ENCODE measurements around the gene CUTA. TPM values are rescaled to one million over a fixed set of nuclear protein-coding genes. Genes with fewer than 3 reads are reported as not detected.
A peak's percentile ranks its signal among the peaks of the same experiment; 100 is the strongest.

CUTA gene
- total RNA-seq, 1 donor from 2014 or later: 319 TPM

DNA sequence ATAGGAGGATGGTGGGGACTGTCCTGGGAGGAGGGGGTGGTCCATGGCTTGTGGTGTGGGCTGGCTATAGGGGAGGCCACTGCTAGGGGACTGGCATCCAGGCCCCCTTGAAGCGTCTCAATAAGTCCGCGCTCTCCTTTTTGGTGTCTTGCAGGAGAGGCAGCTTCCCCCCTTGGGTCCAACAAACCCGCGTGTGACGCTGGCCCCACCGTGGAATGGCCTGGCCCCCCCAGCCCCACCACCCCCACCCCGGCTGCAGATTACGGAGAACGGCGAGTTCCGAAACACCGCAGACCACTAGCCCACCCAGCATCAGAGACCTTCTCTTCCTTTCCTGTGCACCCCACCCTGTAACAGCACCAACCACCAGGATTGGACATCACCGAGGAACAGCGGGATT lies 33.7 kb upstream of the CUTA start:
- Mint-ChIP-seq H3K4me1 (peaks cover 21% of the 10 kb centered on the region), H3K9me3 (no peaks in the 10 kb centered on the region), H3K27ac (ENCODE audit: unreplicated experiment) (no peak overlapping the region), H3K4me3 (peak overlapping the region; percentile 66), H3K36me3 (ENCODE audit: low read depth) (peaks cover 23% of the 10 kb centered on the region), H3K27me3 (ENCODE audit: low read depth) (peaks cover 5% of the 10 kb centered on the region)
- no peak for DNase-seq (ENCODE audit: low read depth, low spot score)
- TF ChIP-seq, protein P1, sequence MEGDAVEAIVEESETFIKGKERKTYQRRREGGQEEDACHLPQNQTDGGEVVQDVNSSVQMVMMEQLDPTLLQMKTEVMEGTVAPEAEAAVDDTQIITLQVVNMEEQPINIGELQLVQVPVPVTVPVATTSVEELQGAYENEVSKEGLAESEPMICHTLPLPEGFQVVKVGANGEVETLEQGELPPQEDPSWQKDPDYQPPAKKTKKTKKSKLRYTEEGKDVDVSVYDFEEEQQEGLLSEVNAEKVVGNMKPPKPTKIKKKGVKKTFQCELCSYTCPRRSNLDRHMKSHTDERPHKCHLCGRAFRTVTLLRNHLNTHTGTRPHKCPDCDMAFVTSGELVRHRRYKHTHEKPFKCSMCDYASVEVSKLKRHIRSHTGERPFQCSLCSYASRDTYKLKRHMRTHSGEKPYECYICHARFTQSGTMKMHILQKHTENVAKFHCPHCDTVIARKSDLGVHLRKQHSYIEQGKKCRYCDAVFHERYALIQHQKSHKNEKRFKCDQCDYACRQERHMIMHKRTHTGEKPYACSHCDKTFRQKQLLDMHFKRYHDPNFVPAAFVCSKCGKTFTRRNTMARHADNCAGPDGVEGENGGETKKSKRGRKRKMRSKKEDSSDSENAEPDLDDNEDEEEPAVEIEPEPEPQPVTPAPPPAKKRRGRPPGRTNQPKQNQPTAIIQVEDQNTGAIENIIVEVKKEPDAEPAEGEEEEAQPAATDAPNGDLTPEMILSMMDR (conservative IDR thresholded peaks at IDR 0.05): no peak

DNA sequence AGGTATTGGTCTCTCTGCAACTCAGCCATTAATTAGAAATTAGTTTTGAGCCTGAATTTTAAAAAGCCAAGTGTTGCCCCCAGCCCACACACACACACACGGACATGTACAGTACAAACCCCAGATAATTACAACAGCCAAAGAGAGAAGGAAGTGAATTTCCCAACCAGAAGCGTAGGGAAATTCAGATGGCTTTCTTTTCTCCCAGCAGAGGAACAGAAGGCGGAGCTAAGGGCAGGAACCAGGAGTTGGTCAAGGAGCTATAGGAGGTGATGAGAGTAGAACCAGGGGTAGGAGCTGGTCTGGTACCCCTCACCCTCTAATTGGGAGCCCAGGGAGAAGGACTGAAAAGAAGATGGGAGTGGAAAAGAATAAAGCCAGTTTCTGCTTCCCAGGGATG lies 32.5 kb upstream of the CUTA start:
- DNase-seq (ENCODE audit: low read depth, low spot score): no peak
- Mint-ChIP-seq H3K27ac (ENCODE audit: unreplicated experiment) (no peak overlapping the region), H3K4me1 (peaks cover 20% of the 10 kb centered on the region), H3K27me3 (ENCODE audit: low read depth) (peaks cover 5% of the 10 kb centered on the region), H3K36me3 (ENCODE audit: low read depth) (peaks cover 18% of the 10 kb centered on the region), H3K4me3 (peak overlapping the region; percentile 77), H3K9me3 (no peaks in the 10 kb centered on the region)
- TF ChIP-seq, protein P1 (conservative IDR thresholded peaks at IDR 0.05): no peak

DNA sequence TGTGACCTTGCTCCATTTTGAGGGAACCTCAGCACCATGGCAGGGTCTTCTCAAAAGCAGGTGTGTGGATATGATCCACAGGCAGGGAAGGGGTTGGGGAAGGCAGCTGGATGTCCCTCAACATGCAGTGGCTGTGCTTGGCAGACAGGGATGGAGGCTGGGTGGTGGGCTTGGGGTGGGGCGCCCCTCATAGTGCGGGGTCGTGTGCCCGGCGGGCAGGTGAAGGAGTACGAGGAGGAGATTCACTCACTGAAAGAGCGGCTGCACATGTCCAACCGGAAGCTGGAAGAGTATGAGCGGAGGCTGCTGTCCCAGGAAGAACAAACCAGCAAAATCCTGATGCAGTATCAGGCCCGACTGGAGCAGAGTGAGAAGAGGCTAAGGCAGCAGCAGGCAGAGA lies 28.4 kb upstream of the CUTA start:
- Mint-ChIP-seq H3K9me3 (no peaks in the 10 kb centered on the region), H3K4me3 (no peak overlapping the region), H3K27ac (ENCODE audit: unreplicated experiment) (peak overlapping the region; percentile 45), H3K36me3 (ENCODE audit: low read depth) (peaks cover 11% of the 10 kb centered on the region), H3K27me3 (ENCODE audit: low read depth) (no peaks in the 10 kb centered on the region), H3K4me1 (no peaks in the 10 kb centered on the region)
- TF ChIP-seq, protein P1 (conservative IDR thresholded peaks at IDR 0.05): no peak
- no peak for DNase-seq (ENCODE audit: low read depth, low spot score)

DNA sequence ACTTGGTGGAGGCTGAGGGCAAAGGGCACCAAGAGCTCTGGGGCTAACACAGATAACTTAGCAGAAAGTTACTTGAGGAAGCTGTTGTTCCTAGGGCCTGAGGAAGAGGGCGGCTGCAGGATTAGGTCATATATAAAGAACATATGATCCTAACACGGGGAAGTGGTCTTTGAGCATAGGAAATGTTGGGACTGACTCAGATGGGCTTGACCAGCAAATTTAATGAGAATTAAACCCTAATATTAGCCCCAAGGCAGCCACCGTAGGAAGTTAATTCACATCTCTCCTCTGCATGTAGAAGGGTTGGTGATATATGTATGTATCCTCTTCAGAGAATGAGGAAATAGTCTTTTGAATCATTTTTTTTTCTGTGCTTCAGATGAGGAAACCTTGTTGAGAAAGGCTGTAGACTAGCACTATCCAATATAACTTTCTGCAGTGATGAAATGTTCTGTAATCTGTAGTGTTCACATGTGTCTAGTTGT lies 27.3 kb upstream of the CUTA start:
- Mint-ChIP-seq H3K4me1 (no peaks in the 10 kb centered on the region), H3K36me3 (ENCODE audit: low read depth) (peaks cover 11% of the 10 kb centered on the region), H3K27ac (ENCODE audit: unreplicated experiment) (no peak overlapping the region), H3K27me3 (ENCODE audit: low read depth) (no peaks in the 10 kb centered on the region), H3K4me3 (peak overlapping the region; percentile 6), H3K9me3 (no peaks in the 10 kb centered on the region)
- no peak for DNase-seq (ENCODE audit: low read depth, low spot score)
- TF ChIP-seq, protein P1 (conservative IDR thresholded peaks at IDR 0.05): no peak

DNA sequence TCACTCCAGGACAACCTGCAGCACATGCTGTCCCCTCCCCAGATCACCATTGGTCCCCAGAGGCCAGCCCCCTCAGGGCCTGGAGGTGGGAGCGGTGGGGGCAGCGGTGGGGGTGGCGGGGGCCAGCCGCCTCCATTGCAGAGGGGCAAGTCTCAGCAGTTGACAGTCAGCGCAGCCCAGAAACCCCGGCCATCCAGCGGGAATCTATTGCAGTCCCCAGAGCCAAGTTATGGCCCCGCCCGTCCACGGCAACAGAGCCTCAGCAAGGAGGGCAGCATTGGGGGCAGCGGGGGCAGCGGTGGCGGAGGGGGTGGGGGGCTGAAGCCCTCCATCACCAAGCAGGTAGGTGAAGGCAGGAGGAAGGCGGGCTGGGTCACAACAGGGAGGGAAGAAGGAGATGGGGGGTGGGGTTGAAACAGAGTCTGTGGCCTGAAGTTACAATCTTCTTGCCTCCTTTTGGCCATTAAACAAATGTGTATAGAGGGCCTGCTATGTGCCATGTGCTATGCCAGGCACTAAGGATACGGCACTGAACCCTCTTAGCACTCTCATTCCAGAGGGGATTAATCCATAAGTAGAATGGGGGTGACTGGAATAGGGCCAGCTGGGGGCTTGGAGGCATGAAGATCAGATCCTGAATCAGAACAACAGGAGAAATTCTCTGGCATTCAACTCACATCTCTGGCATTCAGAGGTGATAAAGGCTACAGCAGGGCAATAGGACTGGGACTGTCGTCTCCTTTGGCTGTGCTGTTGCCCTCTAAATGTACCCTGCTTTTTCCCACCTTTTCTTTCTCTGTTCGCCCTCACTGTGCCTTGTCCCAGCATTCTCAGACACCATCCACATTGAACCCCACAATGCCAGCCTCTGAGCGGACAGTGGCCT lies 26.0 kb upstream of the CUTA start:
- TF ChIP-seq, protein P1 (conservative IDR thresholded peaks at IDR 0.05): no peak
- H3K4me1 Mint-ChIP-seq: no peaks in the 10 kb centered on the region
- DNase-seq (ENCODE audit: low read depth, low spot score): no peak
- no peaks in the 10 kb centered on the region for H3K27me3 Mint-ChIP-seq (ENCODE audit: low read depth)
- peaks cover 14% of the 10 kb centered on the region for H3K36me3 Mint-ChIP-seq (ENCODE audit: low read depth)
- H3K9me3 Mint-ChIP-seq: no peaks in the 10 kb centered on the region
- H3K4me3 Mint-ChIP-seq: no peak overlapping the region
- H3K27ac Mint-ChIP-seq (ENCODE audit: unreplicated experiment): no peak overlapping the region

Measured in neural crest cell (in vitro differentiated cells).